SK-N-SH (cell line): Measurements from ENCODE around the gene RAB7A. TPM values are rescaled to one million over a fixed set of nuclear protein-coding genes. Genes with fewer than 3 reads are reported as not detected.
"Not testable (repeated sequence)": the region's sequence is repeated elsewhere in the genome, so short reads cannot be mapped to it uniquely, and the experiment has no call there.

Experiments
- CTCF ChIA-PET: fragments of 300-600, 350-600 bp; formaldehyde crosslinking; extraction: SDS; loops from one replicate; lab custom pipeline; 2021; lab: Yijun Ruan, JAX
- POLR2A ChIA-PET: fragments of 350-600 bp; sonication (Branson Sonifier 250); formaldehyde crosslinking; extraction: SDS; loops from one replicate; lab custom pipeline; 2020; ENCODE audit warnings: antibody characterized with exemption, inconsistent platforms; lab: Yijun Ruan, JAX
- DNase-seq: peaks from one replicate; pipeline ENCODE4 v3.0.0; 2012
- H2AFZ ChIP-seq: fragments of 200-600 bp; sonication (generic); 2 replicates; pipeline ENCODE4 v1.8.1; 2016; ENCODE audit warnings: antibody characterized with exemption, mild to moderate bottlenecking, low read depth
- H3F3A ChIP-seq: fragments of 200-600 bp; sonication (generic); replicated peaks from 2 replicates; pipeline ENCODE3; 2016; ENCODE audit warnings: antibody characterized with exemption, mild to moderate bottlenecking; ENCODE audit not compliant: insufficient read depth
- H3K27ac ChIP-seq, 2 experiments: fragments of 200-500 bp in 1 of 2; fragments of 200-600 bp in 1 of 2; sonication (Bioruptor generic) in 1 of 2; sonication (generic), shearing (Covaris generic) in 1 of 2; 2 replicates each; pipeline versions ENCODE4 v1.5.1 to v1.6.1; 2014 to 2016; ENCODE audit warnings: low read depth in 2 of 2, inconsistent platforms in 1 of 2, low read length in 1 of 2, mild to moderate bottlenecking in 1 of 2, mixed read lengths in 1 of 2
- H3K27me3 ChIP-seq: fragments of 200-600 bp; sonication (generic), shearing (Covaris generic); 2 replicates; pipeline ENCODE4 v1.6.1; 2016; ENCODE audit warnings: mixed run types; ENCODE audit not compliant: insufficient read depth
- H3K36me3 ChIP-seq, 2 experiments: fragments of 200-500 bp in 1 of 2; fragments of 200-600 bp in 1 of 2; sonication (Bioruptor generic) in 1 of 2; sonication (generic) in 1 of 2; replicated peaks in 1 of 2; 2 replicates each; pipeline versions ENCODE3 to v1.5.1; 2014 to 2016; ENCODE audit warnings: low read length in 1 of 2, mild to moderate bottlenecking in 1 of 2; ENCODE audit not compliant: insufficient read depth in 2 of 2, control insufficient read depth in 1 of 2
- H3K4me1 ChIP-seq, 2 experiments: fragments of 200-500 bp in 1 of 2; fragments of 200-600 bp in 1 of 2; sonication (Bioruptor generic) in 1 of 2; sonication (generic), shearing (Covaris generic) in 1 of 2; 2 replicates each; pipeline versions ENCODE4 v1.5.1 to v1.6.1; 2014 to 2016; ENCODE audit warnings: low read depth in 1 of 2, low read length in 1 of 2, mixed run types in 1 of 2; ENCODE audit not compliant: insufficient read depth in 2 of 2, control insufficient read depth in 1 of 2
- H3K4me2 ChIP-seq: fragments of 200-600 bp; sonication (generic), shearing (Covaris generic); 2 replicates; pipeline ENCODE4 v1.6.1; 2017; ENCODE audit warnings: mixed run types
- H3K4me3 ChIP-seq, 2 experiments: fragments of 200-500 bp in 1 of 2; fragments of 200-600 bp in 1 of 2; sonication (Bioruptor generic) in 1 of 2; sonication (generic), shearing (Covaris generic) in 1 of 2; 2 replicates each; pipeline versions ENCODE4 v1.5.1 to v1.8.1; 2014 to 2016; ENCODE audit warnings: low read depth in 2 of 2, inconsistent platforms in 1 of 2, low read length in 1 of 2, mild to moderate bottlenecking in 1 of 2, mixed read lengths in 1 of 2, moderate library complexity in 1 of 2
- H3K79me2 ChIP-seq: fragments of 200-600 bp; sonication (generic); 2 replicates; pipeline ENCODE4 v1.8.1; 2017; ENCODE audit warnings: mild to moderate bottlenecking; ENCODE audit not compliant: insufficient read depth
- H3K9ac ChIP-seq: fragments of 200-600 bp; sonication (generic); 2 replicates; pipeline ENCODE4 v1.6.1; 2017; ENCODE audit warnings: mixed run types
- H3K9me2 ChIP-seq: fragments of 200-600 bp; sonication (generic); 2 replicates; pipeline ENCODE4 v1.6.1; 2017; ENCODE audit warnings: mixed run types
- H3K9me3 ChIP-seq: fragments of 200-600 bp; sonication (generic); 2 replicates; pipeline ENCODE4 v1.6.1; 2017; ENCODE audit warnings: mixed run types, mild to moderate bottlenecking, moderate library complexity
- H4K20me1 ChIP-seq: fragments of 200-600 bp; sonication (generic); 2 replicates; pipeline ENCODE4 v1.6.1; 2017; ENCODE audit warnings: mild to moderate bottlenecking, mixed run types; ENCODE audit not compliant: insufficient read depth
- FOSL2 ChIP-seq: IDR thresholded peaks from 2 replicates; pipeline ENCODE4 v1.4.0; 2012; ENCODE audit warnings: low read depth, mild to moderate bottlenecking, moderate library complexity, borderline replicate concordance
- FOXJ3 ChIP-seq: sonication (generic); formaldehyde crosslinking; IDR thresholded peaks from 2 replicates; pipeline ENCODE4 v1.5.1; 2020; ENCODE audit warnings: mild to moderate bottlenecking, missing genetic modification reagents
- GABPA ChIP-seq: IDR thresholded peaks from 2 replicates; pipeline ENCODE4 v1.4.0; 2012; ENCODE audit warnings: low read depth, mild to moderate bottlenecking
- NRF1 ChIP-seq: IDR thresholded peaks from 2 replicates; pipeline ENCODE4 v1.6.1; 2012; ENCODE audit warnings: low read depth, mild to moderate bottlenecking, low read length
- RAD21 ChIP-seq: IDR thresholded peaks from 2 replicates; pipeline ENCODE4 v1.6.1; 2012; ENCODE audit warnings: mild to moderate bottlenecking, low read length
- RCOR1 ChIP-seq: fragments of 150-350 bp; IDR thresholded peaks from 2 replicates; pipeline ENCODE4 v1.6.1; 2017; ENCODE audit warnings: antibody characterized with exemption, low read length
- RFX5 ChIP-seq: IDR thresholded peaks from 2 replicates; pipeline ENCODE4 v1.6.1; 2012; ENCODE audit warnings: mild to moderate bottlenecking, improper control_type of control experiment, low read length
- TAF1 ChIP-seq: IDR thresholded peaks from 2 replicates; pipeline ENCODE4 v1.6.1; 2012; ENCODE audit warnings: low read depth, mild to moderate bottlenecking, low read length, moderate library complexity, borderline replicate concordance
- TCF12 ChIP-seq: IDR thresholded peaks from 2 replicates; pipeline ENCODE4 v1.4.0; 2012
- YY1 ChIP-seq: IDR thresholded peaks from 2 replicates; pipeline ENCODE4 v1.4.0; 2012; ENCODE audit warnings: low read depth, mild to moderate bottlenecking
- WGBS: methylation state at CpG from one replicate; pipeline ENCODE4 v1.1.6; 2017; ENCODE audit warnings: low lambda C conversion rate; 5-methylcytosine and 5-hydroxymethylcytosine counted together
- polyA plus RNA-seq, 3 experiments: library from polyadenylated mRNA; depleted of rRNA; stranded (reverse); fragments of >200 nt; gene quantifications; 2 replicates each; pipeline ENCODE4 v1.2.3, GENCODE V29; 2012
- TF ChIP-seq, protein P1 (sequence below): IDR thresholded peaks from 2 replicates; pipeline ENCODE4 v1.4.0; 2012; ENCODE audit warnings: low read depth, borderline replicate concordance
- TF ChIP-seq, protein P2 (sequence below): IDR thresholded peaks from 2 replicates; pipeline ENCODE4 v1.4.0; 2012; ENCODE audit warnings: low read depth, borderline replicate concordance
- TF ChIP-seq, protein P3 (sequence below): IDR thresholded peaks from 2 replicates; pipeline ENCODE4 v1.4.0; 2012; ENCODE audit warnings: low read depth
- TF ChIP-seq, protein P4 (sequence below): fragments of 200-600 bp; sonication (generic); IDR thresholded peaks from 2 replicates; pipeline ENCODE4 v1.6.1; 2017; ENCODE audit warnings: antibody characterized with exemption, mild to moderate bottlenecking, moderate library complexity
- TF ChIP-seq, protein P5 (sequence below): fragments of 150-350 bp; IDR thresholded peaks from 2 replicates; pipeline ENCODE4 v1.6.1; 2016; ENCODE audit warnings: mild to moderate bottlenecking, low read depth, low read length
- TF ChIP-seq, protein P6 (sequence below): IDR thresholded peaks from 2 replicates; pipeline ENCODE4 v1.6.1; 2012; ENCODE audit warnings: mild to moderate bottlenecking, low read depth, low read length, moderate library complexity

Gene RAB7A
- polyA plus RNA-seq, 1 of the 3 experiments (the other 2 are of a cell fraction) = 271 TPM

DNA sequence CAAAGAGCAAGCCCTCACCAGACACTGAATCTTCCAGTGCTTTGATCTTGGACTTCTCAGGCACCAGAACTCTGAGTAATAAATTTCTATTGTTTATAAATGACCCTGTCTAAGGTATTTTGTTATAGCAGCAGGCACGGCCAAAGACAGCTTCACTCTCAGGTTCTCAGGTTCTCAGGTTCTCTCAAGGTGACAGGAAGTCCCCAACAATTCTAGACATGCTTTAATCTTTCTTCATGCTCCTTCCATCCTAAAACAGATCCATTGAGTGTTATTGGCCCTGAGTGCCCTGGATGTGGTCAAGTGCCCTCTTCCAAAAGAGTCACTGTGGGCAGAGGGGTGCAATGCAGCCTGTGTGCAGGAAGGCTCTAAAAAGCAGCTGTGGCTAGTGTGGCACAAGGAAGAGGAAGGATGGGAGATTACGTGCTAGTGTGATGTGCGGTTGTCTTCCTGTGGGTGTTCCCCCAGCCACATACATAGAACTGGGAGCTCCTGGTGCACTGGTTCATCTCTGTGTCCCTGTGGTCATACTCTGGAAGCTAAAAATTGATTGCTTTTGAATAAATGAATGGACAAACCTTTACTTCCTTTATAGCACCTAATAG, 11.0 kb upstream of the RAB7A start (continued):
- TF ChIP-seq, protein P1, sequence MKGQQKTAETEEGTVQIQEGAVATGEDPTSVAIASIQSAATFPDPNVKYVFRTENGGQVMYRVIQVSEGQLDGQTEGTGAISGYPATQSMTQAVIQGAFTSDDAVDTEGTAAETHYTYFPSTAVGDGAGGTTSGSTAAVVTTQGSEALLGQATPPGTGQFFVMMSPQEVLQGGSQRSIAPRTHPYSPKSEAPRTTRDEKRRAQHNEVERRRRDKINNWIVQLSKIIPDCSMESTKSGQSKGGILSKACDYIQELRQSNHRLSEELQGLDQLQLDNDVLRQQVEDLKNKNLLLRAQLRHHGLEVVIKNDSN = no peak
- TF ChIP-seq NRF1 (no peak), FOSL2 (no peak), GABPA (no peak), RCOR1 (no peak), RFX5 (no peak), RAD21 (no peak), YY1 (no peak)
- TF ChIP-seq, protein P2, sequence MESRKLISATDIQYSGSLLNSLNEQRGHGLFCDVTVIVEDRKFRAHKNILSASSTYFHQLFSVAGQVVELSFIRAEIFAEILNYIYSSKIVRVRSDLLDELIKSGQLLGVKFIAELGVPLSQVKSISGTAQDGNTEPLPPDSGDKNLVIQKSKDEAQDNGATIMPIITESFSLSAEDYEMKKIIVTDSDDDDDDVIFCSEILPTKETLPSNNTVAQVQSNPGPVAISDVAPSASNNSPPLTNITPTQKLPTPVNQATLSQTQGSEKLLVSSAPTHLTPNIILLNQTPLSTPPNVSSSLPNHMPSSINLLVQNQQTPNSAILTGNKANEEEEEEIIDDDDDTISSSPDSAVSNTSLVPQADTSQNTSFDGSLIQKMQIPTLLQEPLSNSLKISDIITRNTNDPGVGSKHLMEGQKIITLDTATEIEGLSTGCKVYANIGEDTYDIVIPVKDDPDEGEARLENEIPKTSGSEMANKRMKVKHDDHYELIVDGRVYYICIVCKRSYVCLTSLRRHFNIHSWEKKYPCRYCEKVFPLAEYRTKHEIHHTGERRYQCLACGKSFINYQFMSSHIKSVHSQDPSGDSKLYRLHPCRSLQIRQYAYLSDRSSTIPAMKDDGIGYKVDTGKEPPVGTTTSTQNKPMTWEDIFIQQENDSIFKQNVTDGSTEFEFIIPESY = no peak

DNA sequence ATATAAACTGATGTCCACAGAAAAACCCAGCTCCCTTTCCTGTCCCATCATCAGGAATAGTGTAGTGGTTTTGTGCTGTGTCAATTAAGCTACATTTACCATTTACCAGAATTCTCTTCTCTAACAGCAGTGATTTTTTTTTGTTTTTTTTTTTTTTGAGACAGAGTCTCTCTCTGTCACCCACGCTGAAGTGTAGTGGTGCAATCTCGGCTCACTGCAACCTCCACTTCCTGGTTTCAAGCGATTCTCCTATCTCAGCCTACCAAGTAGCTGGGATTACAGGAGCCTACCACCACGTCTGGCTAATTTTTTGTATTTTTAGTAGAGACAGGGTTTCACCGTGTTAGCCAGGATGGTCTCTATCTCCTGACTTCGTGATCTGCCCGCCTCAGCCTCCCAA, 7.1 kb upstream of the RAB7A start:
- H2AFZ ChIP-seq, H4K20me1 ChIP-seq, DNase-seq, H3K79me2 ChIP-seq, H3K4me2 ChIP-seq, H3K4me1 ChIP-seq, H3K9me2 ChIP-seq, H3K9ac ChIP-seq, H3K9me3 ChIP-seq, H3K27ac ChIP-seq, H3F3A ChIP-seq, H3K27me3 ChIP-seq, H3K4me3 ChIP-seq, POLR2A ChIA-PET, H3K36me3 ChIP-seq: not testable (repeated sequence)
- 75% methylated on average over 7 of the region's 7 CpGs for WGBS
- CTCF ChIA-PET = interaction anchor here (0.6 to 1.5 kb wide), 2 partner anchors 44 to 77 kb away, joined by 3 to 4 read pairs; no protein-coding TSS in a partner anchor

DNA sequence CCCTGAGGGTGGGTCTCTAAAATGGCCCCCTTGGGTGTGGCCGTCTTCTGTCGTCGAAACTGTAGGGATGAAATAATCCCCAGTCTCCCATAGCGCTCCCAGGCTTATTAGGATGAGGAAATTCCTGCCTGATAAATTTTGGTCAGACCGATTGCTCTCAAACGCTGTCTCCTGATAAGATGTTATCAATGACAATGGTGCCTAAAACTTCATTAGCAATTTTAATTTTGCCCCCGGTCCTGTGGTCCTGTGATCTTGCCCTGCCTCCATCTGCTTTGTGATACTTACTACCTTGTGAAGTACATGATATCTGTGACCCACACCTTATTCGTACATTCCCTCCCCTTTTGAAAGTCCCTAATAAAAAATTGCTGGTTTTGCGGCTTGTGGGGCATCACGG, 5.1 kb upstream of the RAB7A start:
- POLR2A ChIA-PET = no interaction called here
- Histone ChIP-seq H4K20me1 (no peaks in the 10 kb centered on the region), H3K27ac (no peak overlapping the region), H3K79me2 (peaks cover 8% of the 10 kb centered on the region; the same call in 1 of the 2 replicates), H3K4me3 (no peak overlapping the region), H3K9me2 (no peaks in the 10 kb centered on the region), H3K9ac (no peak overlapping the region), H3K36me3 (no peaks in the 10 kb centered on the region), H3F3A (no peaks in the 10 kb centered on the region), H3K4me2 (no peak overlapping the region), H3K9me3 (no peaks in the 10 kb centered on the region), H3K27me3 (no peaks in the 10 kb centered on the region), H3K4me1 (no peaks in the 10 kb centered on the region), H2AFZ (no peak overlapping the region)
- no peak for DNase-seq
- CTCF ChIA-PET = no interaction called here
- WGBS = 69% methylated on average over 10 of the region's 10 CpGs
- TF ChIP-seq TCF12 (no peak), RAD21 (no peak), FOXJ3 (CRISPR knock-in tag) (no peak), RFX5 (no peak), TAF1 (no peak)
- TF ChIP-seq, protein P3, sequence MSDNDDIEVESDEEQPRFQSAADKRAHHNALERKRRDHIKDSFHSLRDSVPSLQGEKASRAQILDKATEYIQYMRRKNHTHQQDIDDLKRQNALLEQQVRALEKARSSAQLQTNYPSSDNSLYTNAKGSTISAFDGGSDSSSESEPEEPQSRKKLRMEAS = no peak
- TF ChIP-seq, protein P4, sequence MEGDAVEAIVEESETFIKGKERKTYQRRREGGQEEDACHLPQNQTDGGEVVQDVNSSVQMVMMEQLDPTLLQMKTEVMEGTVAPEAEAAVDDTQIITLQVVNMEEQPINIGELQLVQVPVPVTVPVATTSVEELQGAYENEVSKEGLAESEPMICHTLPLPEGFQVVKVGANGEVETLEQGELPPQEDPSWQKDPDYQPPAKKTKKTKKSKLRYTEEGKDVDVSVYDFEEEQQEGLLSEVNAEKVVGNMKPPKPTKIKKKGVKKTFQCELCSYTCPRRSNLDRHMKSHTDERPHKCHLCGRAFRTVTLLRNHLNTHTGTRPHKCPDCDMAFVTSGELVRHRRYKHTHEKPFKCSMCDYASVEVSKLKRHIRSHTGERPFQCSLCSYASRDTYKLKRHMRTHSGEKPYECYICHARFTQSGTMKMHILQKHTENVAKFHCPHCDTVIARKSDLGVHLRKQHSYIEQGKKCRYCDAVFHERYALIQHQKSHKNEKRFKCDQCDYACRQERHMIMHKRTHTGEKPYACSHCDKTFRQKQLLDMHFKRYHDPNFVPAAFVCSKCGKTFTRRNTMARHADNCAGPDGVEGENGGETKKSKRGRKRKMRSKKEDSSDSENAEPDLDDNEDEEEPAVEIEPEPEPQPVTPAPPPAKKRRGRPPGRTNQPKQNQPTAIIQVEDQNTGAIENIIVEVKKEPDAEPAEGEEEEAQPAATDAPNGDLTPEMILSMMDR = no peak
- TF ChIP-seq, protein P5, sequence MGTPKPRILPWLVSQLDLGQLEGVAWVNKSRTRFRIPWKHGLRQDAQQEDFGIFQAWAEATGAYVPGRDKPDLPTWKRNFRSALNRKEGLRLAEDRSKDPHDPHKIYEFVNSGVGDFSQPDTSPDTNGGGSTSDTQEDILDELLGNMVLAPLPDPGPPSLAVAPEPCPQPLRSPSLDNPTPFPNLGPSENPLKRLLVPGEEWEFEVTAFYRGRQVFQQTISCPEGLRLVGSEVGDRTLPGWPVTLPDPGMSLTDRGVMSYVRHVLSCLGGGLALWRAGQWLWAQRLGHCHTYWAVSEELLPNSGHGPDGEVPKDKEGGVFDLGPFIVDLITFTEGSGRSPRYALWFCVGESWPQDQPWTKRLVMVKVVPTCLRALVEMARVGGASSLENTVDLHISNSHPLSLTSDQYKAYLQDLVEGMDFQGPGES = no peak
- TF ChIP-seq, protein P6, sequence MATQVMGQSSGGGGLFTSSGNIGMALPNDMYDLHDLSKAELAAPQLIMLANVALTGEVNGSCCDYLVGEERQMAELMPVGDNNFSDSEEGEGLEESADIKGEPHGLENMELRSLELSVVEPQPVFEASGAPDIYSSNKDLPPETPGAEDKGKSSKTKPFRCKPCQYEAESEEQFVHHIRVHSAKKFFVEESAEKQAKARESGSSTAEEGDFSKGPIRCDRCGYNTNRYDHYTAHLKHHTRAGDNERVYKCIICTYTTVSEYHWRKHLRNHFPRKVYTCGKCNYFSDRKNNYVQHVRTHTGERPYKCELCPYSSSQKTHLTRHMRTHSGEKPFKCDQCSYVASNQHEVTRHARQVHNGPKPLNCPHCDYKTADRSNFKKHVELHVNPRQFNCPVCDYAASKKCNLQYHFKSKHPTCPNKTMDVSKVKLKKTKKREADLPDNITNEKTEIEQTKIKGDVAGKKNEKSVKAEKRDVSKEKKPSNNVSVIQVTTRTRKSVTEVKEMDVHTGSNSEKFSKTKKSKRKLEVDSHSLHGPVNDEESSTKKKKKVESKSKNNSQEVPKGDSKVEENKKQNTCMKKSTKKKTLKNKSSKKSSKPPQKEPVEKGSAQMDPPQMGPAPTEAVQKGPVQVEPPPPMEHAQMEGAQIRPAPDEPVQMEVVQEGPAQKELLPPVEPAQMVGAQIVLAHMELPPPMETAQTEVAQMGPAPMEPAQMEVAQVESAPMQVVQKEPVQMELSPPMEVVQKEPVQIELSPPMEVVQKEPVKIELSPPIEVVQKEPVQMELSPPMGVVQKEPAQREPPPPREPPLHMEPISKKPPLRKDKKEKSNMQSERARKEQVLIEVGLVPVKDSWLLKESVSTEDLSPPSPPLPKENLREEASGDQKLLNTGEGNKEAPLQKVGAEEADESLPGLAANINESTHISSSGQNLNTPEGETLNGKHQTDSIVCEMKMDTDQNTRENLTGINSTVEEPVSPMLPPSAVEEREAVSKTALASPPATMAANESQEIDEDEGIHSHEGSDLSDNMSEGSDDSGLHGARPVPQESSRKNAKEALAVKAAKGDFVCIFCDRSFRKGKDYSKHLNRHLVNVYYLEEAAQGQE = no peak
